Testis (tissue), 3 donors: Measurements from ENCODE around the gene WDR91. TPM values are rescaled to one million over a fixed set of nuclear protein-coding genes. Genes with fewer than 3 reads are reported as not detected.

ENCODE experiments used
- DNase-seq: peaks from one replicate; pipeline ENCODE4 v3.0.0-alpha.2; 2019
- H3K27ac ChIP-seq, 2 donors: fragments of 200-600 bp; sonication (generic); one replicate each; pipeline ENCODE4 v1.5.1; 2019
- H3K27me3 ChIP-seq: fragments of 200-600 bp; sonication (generic); one replicate; pipeline ENCODE4 v1.5.1; 2019
- H3K36me3 ChIP-seq: fragments of 200-600 bp; sonication (generic); one replicate; pipeline ENCODE4 v1.5.1; 2017; ENCODE audit warnings: low read depth; ENCODE audit errors: missing control alignments
- H3K4me1 ChIP-seq: fragments of 200-600 bp; sonication (generic); one replicate; pipeline ENCODE4 v1.5.1; 2019
- H3K4me3 ChIP-seq, 2 donors: fragments of 200-600 bp; sonication (generic); one replicate each; pipeline ENCODE4 v1.5.1; 2017 to 2019
- H3K9me3 ChIP-seq: fragments of 200-600 bp; sonication (generic); one replicate; pipeline ENCODE4 v1.5.1; 2017
- POLR2A ChIP-seq: fragments of 450-650 bp; IDR thresholded peaks from one replicate; pipeline ENCODE4 v1.6.1; 2017; ENCODE audit warnings: antibody characterized with exemption, mild to moderate bottlenecking, moderate library complexity
- WGBS, 2 donors: methylation state at CpG; one replicate each; pipeline ENCODE4 v1.1.5; 2018; 5-methylcytosine and 5-hydroxymethylcytosine counted together
- intact Hi-C: fragments of 100-400 bp; cut with DNase I; formaldehyde crosslinking; loops from one replicate; pipeline ENCODE4 v1.15.1; 2023; ENCODE audit warnings: low total_unique reads
- polyA plus RNA-seq: library from polyadenylated mRNA; stranded (reverse); fragments of 350-450 nt; fragmentation: Illumina TruSeq; extraction: RNeasy Lipid Tissue Mini Kit (QIAGEN cat#74804); gene quantifications from one replicate; pipeline ENCODE4 v1.2.3, GENCODE V29; 2014; ENCODE audit warnings: low read depth, low replicate concordance; ENCODE audit not compliant: insufficient read depth
- total RNA-seq, 2 donors: library from RNA; depleted of rRNA; stranded (reverse); fragments of >200 nt; gene quantifications; one replicate each; pipeline ENCODE4 v1.2.3, GENCODE V29; 2016
- TF ChIP-seq, protein P1 (sequence below), 3 experiments: fragments of 450-650 bp in 2 of 3; fragments of 200-600 bp in 1 of 3; sonication (generic) in 1 of 3; IDR thresholded peaks; one replicate each; pipeline ENCODE4 v1.5.1; 2016 to 2019; ENCODE audit warnings: antibody characterized with exemption in 3 of 3, mild to moderate bottlenecking in 2 of 3, moderate library complexity in 1 of 3

WDR91 gene
- total and polyA plus RNA-seq, 3 donors from 2014 or later, result 23.8 to 46.6 (median 29.5) TPM

DNA sequence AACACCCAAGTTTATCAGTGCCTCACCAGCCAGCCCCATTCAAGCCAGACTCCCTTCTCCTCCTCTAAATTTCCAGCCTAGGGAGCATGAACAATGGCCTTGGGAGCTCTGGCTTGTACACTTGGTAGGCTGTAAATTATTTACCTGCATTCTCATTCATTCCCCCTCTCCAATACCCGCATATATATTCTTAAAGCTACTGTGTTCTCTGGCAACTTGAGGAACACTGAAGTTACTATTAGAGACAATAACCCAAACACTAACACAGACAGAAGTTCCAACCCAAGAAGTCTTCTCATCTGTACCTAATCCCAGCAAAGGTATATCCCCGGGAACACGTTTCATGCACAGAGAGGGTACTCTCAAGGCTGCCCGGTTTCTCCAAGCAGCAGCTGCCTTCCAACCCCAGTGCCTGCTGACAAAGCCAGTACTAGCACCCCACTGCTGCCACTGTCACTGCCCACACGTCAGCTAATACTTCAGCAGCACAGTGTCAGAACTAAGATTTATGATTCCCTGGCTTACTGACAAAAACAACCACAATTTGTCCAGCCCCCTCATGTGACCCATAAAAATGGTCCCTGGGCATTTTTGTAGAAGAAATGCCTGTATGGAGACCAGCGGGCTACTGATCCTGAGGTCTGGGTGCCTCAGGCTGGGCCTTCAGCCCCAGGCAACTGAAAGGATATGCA lies 3.1 kb downstream of the WDR91 start:
- H3K4me1 ChIP-seq, result peaks cover 17% of the 10 kb centered on the region
- no peak for DNase-seq
- 73 to 86% methylated on average over 5 to 6 of the region's 6 CpGs for WGBS, 2 donors
- intact Hi-C loops, result no loop called here
- no peaks in the 10 kb centered on the region for H3K9me3 ChIP-seq
- TF ChIP-seq, protein P1, sequence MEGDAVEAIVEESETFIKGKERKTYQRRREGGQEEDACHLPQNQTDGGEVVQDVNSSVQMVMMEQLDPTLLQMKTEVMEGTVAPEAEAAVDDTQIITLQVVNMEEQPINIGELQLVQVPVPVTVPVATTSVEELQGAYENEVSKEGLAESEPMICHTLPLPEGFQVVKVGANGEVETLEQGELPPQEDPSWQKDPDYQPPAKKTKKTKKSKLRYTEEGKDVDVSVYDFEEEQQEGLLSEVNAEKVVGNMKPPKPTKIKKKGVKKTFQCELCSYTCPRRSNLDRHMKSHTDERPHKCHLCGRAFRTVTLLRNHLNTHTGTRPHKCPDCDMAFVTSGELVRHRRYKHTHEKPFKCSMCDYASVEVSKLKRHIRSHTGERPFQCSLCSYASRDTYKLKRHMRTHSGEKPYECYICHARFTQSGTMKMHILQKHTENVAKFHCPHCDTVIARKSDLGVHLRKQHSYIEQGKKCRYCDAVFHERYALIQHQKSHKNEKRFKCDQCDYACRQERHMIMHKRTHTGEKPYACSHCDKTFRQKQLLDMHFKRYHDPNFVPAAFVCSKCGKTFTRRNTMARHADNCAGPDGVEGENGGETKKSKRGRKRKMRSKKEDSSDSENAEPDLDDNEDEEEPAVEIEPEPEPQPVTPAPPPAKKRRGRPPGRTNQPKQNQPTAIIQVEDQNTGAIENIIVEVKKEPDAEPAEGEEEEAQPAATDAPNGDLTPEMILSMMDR (IDR thresholded peaks at IDR 0.05), result no peak
- TF ChIP-seq POLR2A, result no peak
- no peak overlapping the region for H3K4me3 ChIP-seq
- H3K27ac ChIP-seq, result no peak overlapping the region
- no peaks in the 10 kb centered on the region for H3K36me3 ChIP-seq
- no peaks in the 10 kb centered on the region for H3K27me3 ChIP-seq

DNA sequence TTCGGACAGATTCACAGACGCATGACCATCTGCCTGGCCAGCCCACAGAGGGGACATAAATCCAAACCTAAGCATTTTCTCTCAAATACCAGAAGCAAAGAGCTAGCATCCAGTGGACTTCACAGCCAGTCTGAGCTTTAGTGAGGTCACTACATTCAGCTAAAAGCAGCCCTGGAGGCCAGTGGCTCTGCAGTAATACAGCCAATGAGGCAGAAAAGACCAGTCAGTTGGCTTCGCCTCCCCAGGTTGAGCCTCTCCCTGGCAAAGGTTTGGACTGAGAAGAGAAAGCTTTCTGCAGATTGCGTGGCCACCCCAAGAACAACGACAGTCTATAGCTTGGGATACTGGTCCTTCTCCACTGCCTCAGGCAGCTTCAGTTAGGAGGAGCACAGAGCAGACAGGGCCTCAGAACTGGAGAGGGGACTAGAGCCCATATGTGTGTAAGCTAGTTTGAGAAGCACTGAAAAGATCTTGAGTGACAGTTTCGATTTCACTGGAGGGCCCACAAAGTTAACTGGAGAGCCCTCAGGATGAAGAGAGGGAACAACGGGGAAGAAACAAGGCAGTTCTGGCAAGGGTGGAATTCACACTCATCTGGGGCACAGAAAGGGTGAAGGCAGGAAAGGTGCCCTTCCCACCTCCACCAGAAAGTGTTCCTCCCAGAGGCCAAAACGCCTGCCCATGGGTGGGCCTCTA lies 3.8 kb downstream of the WDR91 start:
- no peaks in the 10 kb centered on the region for H3K36me3 ChIP-seq
- TF ChIP-seq, protein P1 (IDR thresholded peaks at IDR 0.05), result no peak
- TF ChIP-seq POLR2A, result no peak
- no peaks in the 10 kb centered on the region for H3K9me3 ChIP-seq
- H3K4me3 ChIP-seq, result no peak overlapping the region
- no peak overlapping the region for H3K27ac ChIP-seq
- H3K27me3 ChIP-seq, result no peaks in the 10 kb centered on the region
- 84 to 85% methylated on average over 7 to 8 of the region's 8 CpGs for WGBS, 2 donors
- intact Hi-C loops, result no loop called here
- DNase-seq, result no peak
- H3K4me1 ChIP-seq, result peaks cover 17% of the 10 kb centered on the region

DNA sequence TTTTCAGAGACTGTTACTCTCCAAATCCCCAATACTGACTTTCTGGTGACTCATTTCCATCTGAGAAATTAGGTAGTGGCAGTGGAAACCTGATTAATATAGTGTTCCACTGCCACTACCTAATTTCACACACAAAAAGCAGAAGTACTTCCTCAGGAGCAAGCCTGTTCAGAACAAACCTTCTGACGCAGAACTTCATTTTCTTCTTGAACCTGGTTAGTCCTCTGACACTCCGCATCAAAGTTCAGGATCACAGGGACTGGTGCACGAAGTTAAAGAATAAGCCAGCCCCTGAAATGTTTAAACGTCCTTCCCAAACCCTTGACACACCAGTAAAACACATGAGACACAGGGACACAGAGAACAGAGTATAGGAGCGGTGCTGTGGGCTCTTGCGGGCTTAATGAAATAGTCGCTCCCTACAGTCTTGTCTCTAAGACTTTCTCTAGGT lies 4.4 kb downstream of the WDR91 start:
- H3K27me3 ChIP-seq, result no peaks in the 10 kb centered on the region
- no peak overlapping the region for H3K4me3 ChIP-seq
- intact Hi-C loops, result no loop called here
- peaks cover 17% of the 10 kb centered on the region for H3K4me1 ChIP-seq
- no peak for TF ChIP-seq POLR2A
- TF ChIP-seq, protein P1 (IDR thresholded peaks at IDR 0.05), result no peak
- H3K36me3 ChIP-seq, result no peaks in the 10 kb centered on the region
- WGBS, 2 donors, result 89 to 91% methylated on average over 7 of the region's 7 CpGs
- H3K9me3 ChIP-seq, result no peaks in the 10 kb centered on the region
- H3K27ac ChIP-seq, result no peak overlapping the region
- DNase-seq, result no peak

DNA sequence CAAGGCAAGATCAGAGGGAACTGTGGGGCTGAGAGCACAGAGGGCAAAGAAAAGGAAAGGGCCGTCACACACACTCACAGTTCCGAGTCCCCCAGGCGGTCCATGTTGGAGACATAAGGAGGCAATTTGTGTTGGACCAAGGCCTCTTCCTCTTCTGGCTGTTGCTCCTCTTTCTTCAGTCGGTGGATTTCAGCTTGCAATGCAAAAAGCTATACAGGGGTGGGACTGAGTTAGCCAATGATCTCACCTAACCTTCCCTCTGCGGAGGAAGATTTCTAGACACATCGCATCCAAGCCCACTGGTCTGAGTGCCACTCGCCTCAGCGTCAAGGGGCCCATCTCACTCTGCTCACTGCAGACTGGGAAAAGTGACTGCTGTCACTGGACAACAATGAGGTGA lies 5.5 kb downstream of the WDR91 start:
- no peak for TF ChIP-seq POLR2A
- TF ChIP-seq, protein P1 (IDR thresholded peaks at IDR 0.05), result no peak
- H3K27me3 ChIP-seq, result no peaks in the 10 kb centered on the region
- no peak overlapping the region for H3K27ac ChIP-seq
- WGBS, 2 donors, result 89 to 95% methylated on average over 8 of the region's 8 CpGs
- H3K36me3 ChIP-seq, result no peaks in the 10 kb centered on the region
- DNase-seq, result no peak
- no peaks in the 10 kb centered on the region for H3K9me3 ChIP-seq
- peaks cover 17% of the 10 kb centered on the region for H3K4me1 ChIP-seq
- intact Hi-C loops, result no loop called here
- H3K4me3 ChIP-seq, result no peak overlapping the region
